ENCODE results near the gene LTB4R2.

LTB4R2 gene

DNA sequence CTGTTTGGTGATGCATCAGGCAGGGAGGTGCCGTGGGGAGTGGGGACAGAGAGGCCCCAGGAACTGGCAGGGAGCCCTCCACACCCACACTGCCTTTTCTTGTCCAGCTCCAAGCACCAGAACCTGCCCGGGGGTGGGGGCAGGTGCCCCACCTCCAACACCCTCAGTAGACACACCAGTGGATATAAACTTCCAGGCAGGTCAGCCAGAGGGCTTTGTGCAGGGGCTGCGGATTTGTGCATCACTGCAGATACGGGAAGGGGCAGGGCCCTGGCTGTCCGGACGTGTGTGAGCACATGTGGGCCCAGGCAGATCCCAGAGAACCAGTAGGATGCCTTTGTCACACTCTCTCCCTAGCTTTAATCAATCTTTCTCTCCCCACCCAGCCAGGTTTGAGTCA is 45.6 kb upstream of the LTB4R2 start:
- H3K4me3 ChIP-seq (ENCODE audit: low read depth, low read length) = no peak overlapping the region
- TF ChIP-seq, protein P1, sequence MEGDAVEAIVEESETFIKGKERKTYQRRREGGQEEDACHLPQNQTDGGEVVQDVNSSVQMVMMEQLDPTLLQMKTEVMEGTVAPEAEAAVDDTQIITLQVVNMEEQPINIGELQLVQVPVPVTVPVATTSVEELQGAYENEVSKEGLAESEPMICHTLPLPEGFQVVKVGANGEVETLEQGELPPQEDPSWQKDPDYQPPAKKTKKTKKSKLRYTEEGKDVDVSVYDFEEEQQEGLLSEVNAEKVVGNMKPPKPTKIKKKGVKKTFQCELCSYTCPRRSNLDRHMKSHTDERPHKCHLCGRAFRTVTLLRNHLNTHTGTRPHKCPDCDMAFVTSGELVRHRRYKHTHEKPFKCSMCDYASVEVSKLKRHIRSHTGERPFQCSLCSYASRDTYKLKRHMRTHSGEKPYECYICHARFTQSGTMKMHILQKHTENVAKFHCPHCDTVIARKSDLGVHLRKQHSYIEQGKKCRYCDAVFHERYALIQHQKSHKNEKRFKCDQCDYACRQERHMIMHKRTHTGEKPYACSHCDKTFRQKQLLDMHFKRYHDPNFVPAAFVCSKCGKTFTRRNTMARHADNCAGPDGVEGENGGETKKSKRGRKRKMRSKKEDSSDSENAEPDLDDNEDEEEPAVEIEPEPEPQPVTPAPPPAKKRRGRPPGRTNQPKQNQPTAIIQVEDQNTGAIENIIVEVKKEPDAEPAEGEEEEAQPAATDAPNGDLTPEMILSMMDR (conservative IDR thresholded peaks at IDR 0.05; ENCODE audit: low read depth, low read length) = no peak
- DNase-seq (ENCODE audit: low read depth) = no peak

DNA sequence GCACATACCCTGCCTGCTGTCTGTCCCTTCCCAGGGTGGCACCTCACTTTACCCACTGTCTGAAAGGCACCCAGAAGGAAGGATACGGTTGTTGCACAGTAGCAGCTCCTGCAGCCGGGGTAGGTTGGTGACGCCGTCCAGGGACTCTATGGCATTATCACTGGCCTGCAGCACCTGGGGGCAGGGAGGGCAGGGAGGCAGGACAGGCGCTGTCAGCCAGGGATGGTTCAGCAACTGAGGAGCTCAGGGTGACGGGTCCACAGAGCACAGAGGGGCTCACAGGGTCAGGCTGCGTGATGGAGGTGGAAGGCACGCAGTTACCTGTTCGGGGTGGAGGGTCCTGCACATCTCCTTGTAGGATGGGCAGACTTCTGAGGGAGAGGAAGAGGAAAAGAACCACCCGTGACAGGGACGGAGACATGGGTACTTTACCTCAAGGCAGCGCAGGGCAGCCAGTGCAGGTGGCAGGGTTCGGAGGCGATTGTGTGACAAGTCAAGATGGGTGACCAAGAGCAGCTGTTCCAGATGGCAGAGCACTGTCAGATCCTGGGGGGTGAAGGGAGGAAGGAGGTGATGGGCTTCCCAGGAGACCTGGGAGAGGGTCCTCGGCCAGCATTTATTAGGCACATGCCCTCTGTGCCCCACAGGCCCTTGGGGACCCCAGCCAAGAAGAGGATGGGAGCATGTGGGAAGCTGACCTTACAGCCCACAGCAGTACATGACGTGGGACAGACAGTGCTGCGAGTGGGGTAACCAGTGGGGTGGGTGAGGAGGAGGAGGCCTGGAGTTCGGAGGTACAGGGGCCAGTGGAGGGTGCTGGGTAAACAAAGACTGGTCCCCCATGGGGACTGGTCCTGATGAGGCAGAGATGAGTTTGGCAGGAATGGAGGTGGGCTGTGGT is 43.3 kb upstream of the LTB4R2 start:
- TF ChIP-seq, protein P1 (conservative IDR thresholded peaks at IDR 0.05; ENCODE audit: low read depth, low read length) = no peak
- H3K4me3 ChIP-seq (ENCODE audit: low read depth, low read length) = no peak overlapping the region
- no peak for DNase-seq (ENCODE audit: low read depth)

DNA sequence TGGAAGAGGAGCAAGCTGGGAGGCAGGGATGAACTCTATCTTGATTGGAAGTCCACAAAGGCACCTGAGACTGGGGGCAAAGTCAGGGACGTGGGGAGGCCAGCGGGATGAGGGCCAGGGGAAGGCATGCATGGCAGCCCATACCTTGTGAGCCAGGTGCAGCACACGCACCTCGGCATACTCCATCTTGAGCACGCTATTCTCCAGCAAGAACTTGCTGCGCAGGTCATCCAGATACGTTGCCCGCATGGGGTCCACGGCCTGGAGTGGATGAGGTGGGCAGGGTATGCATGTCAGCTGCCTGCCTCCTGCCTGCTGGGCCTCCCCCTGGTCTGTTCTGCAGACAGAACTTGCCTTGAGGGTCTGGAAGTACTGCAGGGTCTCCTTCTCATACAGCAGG is 42.4 kb upstream of the LTB4R2 start:
- no peak for DNase-seq (ENCODE audit: low read depth)
- TF ChIP-seq, protein P1 (conservative IDR thresholded peaks at IDR 0.05; ENCODE audit: low read depth, low read length) = no peak
- no peak overlapping the region for H3K4me3 ChIP-seq (ENCODE audit: low read depth, low read length)

DNA sequence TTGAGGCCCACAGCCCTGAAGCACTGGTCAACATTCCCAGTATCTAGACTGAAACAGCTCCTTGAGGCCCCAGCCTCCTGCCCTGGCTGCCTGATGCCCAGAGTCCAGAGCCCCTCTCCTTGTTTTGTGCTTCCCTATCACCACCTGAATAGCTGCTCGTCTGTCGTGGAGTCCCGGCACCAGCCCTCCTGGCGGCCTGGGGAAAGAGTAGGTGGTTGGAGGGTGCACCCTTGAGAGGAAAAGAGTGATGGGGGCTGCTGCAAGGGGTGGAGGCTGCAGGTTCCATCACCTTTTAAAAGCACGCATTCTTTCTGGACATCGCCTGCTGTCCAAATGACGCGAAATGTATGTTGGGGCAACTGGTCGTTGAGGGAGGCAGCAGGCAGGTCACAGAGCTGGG is 41.7 kb upstream of the LTB4R2 start:
- no peak for DNase-seq (ENCODE audit: low read depth)
- no peak overlapping the region for H3K4me3 ChIP-seq (ENCODE audit: low read depth, low read length)
- TF ChIP-seq, protein P1 (conservative IDR thresholded peaks at IDR 0.05; ENCODE audit: low read depth, low read length) = no peak

DNA sequence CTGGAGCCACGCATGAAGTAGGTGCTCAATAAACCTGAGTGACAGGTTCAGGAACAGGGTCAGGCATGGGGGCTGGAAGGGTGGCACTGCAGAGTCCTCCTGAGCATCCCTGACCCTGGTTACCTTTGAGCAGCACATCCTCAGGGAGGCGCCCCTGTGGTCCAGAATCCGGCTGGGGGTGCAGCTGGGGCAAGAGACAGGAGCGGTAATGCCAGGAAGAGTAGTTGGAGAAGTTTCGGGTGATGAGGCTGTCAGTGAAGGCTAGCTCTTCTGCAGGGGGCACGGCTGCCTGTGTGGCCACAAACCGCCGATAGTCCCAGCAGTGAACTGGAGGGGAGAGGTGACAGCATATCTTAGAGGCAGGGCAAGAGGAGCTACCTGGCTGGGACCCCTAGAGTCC is 40.6 kb upstream of the LTB4R2 start:
- TF ChIP-seq, protein P1 (conservative IDR thresholded peaks at IDR 0.05; ENCODE audit: low read depth, low read length) = no peak
- DNase-seq (ENCODE audit: low read depth) = no peak
- no peak overlapping the region for H3K4me3 ChIP-seq (ENCODE audit: low read depth, low read length)

DNA sequence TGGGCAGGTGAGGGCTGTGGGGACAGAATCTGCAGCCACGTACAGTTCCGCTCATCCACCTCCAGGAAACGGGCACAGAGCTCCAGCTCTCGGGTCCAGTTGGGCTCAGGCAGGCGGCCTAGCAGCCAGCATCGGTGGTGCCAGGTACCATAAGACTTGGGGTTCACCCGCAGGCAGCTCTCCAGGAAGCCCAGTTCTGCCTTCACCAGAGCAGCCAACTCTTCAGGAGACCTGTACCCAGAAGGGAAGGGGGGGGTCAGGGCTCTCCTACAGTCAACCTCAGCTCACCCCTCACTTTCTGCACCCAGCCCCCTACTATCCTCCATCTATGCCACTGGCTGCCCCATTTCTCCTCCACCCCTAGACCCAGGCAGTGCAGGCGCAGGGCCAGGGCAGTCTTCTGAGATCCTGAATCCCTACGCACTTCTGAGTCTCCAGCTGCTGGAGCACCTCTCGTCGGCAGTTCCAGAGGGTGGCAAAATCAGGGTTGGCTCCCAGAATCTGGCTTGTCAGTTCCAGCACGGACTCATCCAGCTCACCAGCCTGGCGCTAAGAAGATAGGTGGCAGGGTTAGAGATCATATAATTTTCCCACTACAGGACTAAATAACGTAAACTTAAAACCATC is 39.9 kb upstream of the LTB4R2 start:
- TF ChIP-seq, protein P1 (conservative IDR thresholded peaks at IDR 0.05; ENCODE audit: low read depth, low read length) = no peak
- H3K4me3 ChIP-seq (ENCODE audit: low read depth, low read length) = no peak overlapping the region
- no peak for DNase-seq (ENCODE audit: low read depth)

Data from choroid plexus epithelial cell (primary cell).